Right lobe of liver (tissue), 6 donors: Measurements from ENCODE around the gene DICER1. TPM values are rescaled to one million over a fixed set of nuclear protein-coding genes. Genes with fewer than 3 reads are reported as not detected.

Experiments
- ATAC-seq, 4 donors: fragments of 200-7000 bp; cut with Tn5 transposase; one replicate each; pipeline ENCODE4 v1.9.1; 2020; ENCODE audit warnings: mild to moderate bottlenecking in 4 of 4, moderate library complexity in 4 of 4
- DNase-seq, 3 donors: peaks; one replicate each; pipeline ENCODE4 v3.0.0-alpha.2; 2020
- H3K27ac ChIP-seq, 3 donors: fragments of 200-600 bp; one replicate each; pipeline ENCODE4 v1.8.0; 2022
- H3K27me3 ChIP-seq, 2 donors: fragments of 200-600 bp; one replicate each; pipeline ENCODE4 v1.8.0; 2022
- H3K36me3 ChIP-seq, 4 donors: fragments of 200-600 bp; sonication (generic) in 1 of 4; one replicate each; pipeline versions ENCODE4 v1.5.1 to v1.8.0; 2017 to 2022; ENCODE audit warnings: control low read depth in 1 of 4
- H3K4me1 ChIP-seq, 4 donors: fragments of 200-600 bp; sonication (generic) in 1 of 4; one replicate each; pipeline versions ENCODE4 v1.5.1 to v1.8.0; 2017 to 2022; ENCODE audit warnings: control low read depth in 1 of 4
- H3K4me3 ChIP-seq, 3 donors: fragments of 200-600 bp; one replicate each; pipeline ENCODE4 v1.8.0; 2022
- H3K9me3 ChIP-seq, 4 donors: fragments of 200-600 bp; sonication (generic) in 1 of 4; one replicate each; pipeline versions ENCODE4 v1.5.1 to v1.8.0; 2017 to 2022; ENCODE audit warnings: control low read depth in 1 of 4
- POLR2A ChIP-seq: fragments of 450-650 bp; IDR thresholded peaks from one replicate; pipeline ENCODE4 v1.6.1; 2017; ENCODE audit warnings: antibody characterized with exemption, mild to moderate bottlenecking
- WGBS: methylation state at CpG from one replicate; pipeline ENCODE4 v1.1.6; 2018; ENCODE audit warnings: low coverage, low lambda C conversion rate; ENCODE audit not compliant: insufficient coverage; ENCODE audit errors: missing lambda C conversion rate; 5-methylcytosine and 5-hydroxymethylcytosine counted together
- intact Hi-C, 2 donors: fragments of 100-400 bp; cut with DNase I; formaldehyde crosslinking; loops; one replicate each; pipeline versions ENCODE4 v1.11.2 to v1.14.1; 2022
- total RNA-seq, 6 experiments: library from RNA; depleted of rRNA in 2 of 6; stranded (reverse); fragments of >200 nt in 2 of 6; fragmentation: NEBNext Ultra II Directional in 3 of 6; extraction: Animal tissue kit (Norgen Biotek cat#: 25700) in 3 of 6; gene quantifications; one replicate each; pipeline versions ENCODE4 v1.1.0 to v1.2.4, GENCODE V29; 2016 to 2023
- TF ChIP-seq, protein P1 (sequence below), 4 donors: fragments of 200-600 bp in 3 of 4; fragments of 450-650 bp in 1 of 4; IDR thresholded peaks; one replicate each; pipeline versions ENCODE4 v1.5.1 to v1.8.0; 2016 to 2022; ENCODE audit warnings: antibody characterized with exemption in 4 of 4, mild to moderate bottlenecking in 2 of 4
- donor health status: DM: no; HTN: yes; CAD: no.
- donor health status: DM: no; HTN: no; CAD: no.
- donor health status: DM: no; HTN: no; CAD: no.
- donor health status: DM: no; HTN: yes; CAD: no.
- donor health status: DM: no; HTN: yes; CAD: no.

Gene DICER1
- total RNA-seq, 6 experiments from 2014 or later = 27.6 to 47.9 (median 30.3) TPM

DNA sequence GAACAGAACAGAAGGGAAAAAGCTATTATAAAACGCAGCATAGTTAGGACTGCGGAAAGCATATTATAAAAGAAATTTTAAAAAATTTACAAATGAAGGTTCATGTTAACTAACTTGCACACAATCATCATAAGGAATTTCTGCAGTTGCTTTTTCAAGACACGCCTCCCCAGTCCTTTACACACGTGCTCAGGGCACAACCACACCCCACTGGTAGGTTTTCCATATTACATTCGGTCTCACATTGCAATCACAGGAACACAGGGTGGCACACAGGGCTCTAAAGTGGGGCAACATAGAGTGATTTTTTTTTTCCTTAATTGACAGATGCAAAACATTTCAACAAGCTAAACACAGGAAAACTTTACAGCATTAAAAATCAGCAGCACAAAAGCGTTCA, 69.7 kb downstream of the DICER1 start:
- Histone ChIP-seq H3K9me3 (no peaks in the 10 kb centered on the region), H3K36me3 (peaks cover 3 to 44% (median 14%) of the 10 kb centered on the region in 4 donors), H3K4me3 (no peak overlapping the region), H3K27me3 (no peaks in the 10 kb centered on the region), H3K4me1 (no peaks in the 10 kb centered on the region), H3K27ac (no peak overlapping the region)
- DNase-seq (no peak), ATAC-seq (no peak)
- WGBS = 89% methylated on average over 6 of the region's 6 CpGs
- intact Hi-C loops = no loop called here
- no peak for TF ChIP-seq POLR2A
- TF ChIP-seq, protein P1, sequence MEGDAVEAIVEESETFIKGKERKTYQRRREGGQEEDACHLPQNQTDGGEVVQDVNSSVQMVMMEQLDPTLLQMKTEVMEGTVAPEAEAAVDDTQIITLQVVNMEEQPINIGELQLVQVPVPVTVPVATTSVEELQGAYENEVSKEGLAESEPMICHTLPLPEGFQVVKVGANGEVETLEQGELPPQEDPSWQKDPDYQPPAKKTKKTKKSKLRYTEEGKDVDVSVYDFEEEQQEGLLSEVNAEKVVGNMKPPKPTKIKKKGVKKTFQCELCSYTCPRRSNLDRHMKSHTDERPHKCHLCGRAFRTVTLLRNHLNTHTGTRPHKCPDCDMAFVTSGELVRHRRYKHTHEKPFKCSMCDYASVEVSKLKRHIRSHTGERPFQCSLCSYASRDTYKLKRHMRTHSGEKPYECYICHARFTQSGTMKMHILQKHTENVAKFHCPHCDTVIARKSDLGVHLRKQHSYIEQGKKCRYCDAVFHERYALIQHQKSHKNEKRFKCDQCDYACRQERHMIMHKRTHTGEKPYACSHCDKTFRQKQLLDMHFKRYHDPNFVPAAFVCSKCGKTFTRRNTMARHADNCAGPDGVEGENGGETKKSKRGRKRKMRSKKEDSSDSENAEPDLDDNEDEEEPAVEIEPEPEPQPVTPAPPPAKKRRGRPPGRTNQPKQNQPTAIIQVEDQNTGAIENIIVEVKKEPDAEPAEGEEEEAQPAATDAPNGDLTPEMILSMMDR (IDR thresholded peaks at IDR 0.05) = no peak

DNA sequence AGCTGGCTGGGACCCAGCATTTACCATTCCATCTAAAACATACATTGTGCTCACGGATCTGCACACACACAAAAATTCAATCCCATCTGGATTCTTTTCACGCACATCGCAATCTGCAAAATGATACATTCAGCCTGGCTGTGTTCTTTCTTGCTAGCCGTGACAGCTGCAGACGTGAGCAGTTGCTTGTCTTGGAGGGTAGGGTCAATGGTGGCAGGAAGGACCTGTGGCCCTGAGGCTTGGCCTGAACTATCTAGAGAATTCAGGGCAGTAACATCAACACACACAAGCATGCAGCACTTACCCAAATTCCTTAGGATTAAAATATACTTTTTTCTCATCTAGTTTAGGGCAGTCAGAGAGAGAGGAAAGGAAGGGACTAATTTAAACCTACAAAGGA, 72.0 kb downstream of the DICER1 start:
- H3K9me3 ChIP-seq = no peaks in the 10 kb centered on the region
- H3K4me1 ChIP-seq = no peaks in the 10 kb centered on the region
- intact Hi-C loops = no loop called here
- WGBS = 76% methylated on average over 5 of the region's 5 CpGs
- H3K27me3 ChIP-seq = no peaks in the 10 kb centered on the region
- ATAC-seq (no peak), DNase-seq (no peak)
- H3K36me3 ChIP-seq = peaks cover 3 to 27% (median 9%) of the 10 kb centered on the region in 4 donors
- TF ChIP-seq, protein P1 (IDR thresholded peaks at IDR 0.05) = no peak
- no peak for TF ChIP-seq POLR2A
- H3K4me3 ChIP-seq = no peak overlapping the region
- no peak overlapping the region for H3K27ac ChIP-seq

DNA sequence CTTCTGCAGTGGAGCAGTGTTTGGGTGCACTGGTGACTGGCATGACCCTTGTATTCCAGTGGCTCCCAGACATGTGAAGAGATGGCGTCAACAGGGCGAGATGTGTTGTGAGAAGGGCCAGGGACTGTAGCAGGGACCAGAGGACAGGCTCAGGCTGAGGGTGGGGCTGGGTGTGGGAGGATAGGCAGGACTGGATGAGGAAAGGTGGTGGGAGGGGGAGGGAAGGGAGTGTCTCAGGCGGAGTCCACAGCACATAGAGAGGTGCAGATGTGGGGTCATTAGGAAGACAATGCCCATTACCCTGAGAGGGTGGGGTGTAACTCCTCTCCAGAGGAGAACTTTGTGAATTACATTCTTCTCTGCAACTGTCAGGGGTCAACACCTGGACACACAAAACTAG, 78.5 kb downstream of the DICER1 start:
- no peaks in the 10 kb centered on the region for H3K27me3 ChIP-seq
- intact Hi-C loops = no loop called here
- 100% methylated on average over 2 of the region's 3 CpGs for WGBS
- H3K4me3 ChIP-seq = no peak overlapping the region
- no peaks in the 10 kb centered on the region for H3K36me3 ChIP-seq
- no peak for DNase-seq
- peak in 1 of 4 donors; percentile 10 for ATAC-seq
- H3K27ac ChIP-seq = no peak overlapping the region
- H3K9me3 ChIP-seq = no peaks in the 10 kb centered on the region
- no peaks in the 10 kb centered on the region for H3K4me1 ChIP-seq
- TF ChIP-seq POLR2A = no peak
- TF ChIP-seq, protein P1 (IDR thresholded peaks at IDR 0.05) = no peak

DNA sequence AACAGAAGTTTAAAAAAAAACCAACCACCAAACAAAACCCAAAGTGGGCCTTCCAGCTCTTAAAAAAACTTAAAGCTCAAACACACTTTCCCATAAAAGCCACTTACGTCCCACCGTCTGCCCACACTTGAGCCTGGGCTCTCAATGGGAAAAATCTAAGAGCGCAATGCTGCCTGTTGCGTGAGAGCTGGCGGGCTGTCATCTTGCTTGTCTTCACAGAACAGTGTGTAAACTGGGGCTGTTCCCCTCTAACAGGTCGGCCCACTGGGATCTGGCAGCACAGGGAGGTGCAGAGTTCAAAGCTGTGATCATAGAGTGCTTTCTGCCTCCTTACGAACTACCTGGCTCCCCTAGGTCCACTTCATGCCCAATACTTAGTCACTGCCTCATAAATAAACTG, 80.0 kb downstream of the DICER1 start:
- Histone ChIP-seq H3K4me1 (no peaks in the 10 kb centered on the region), H3K27me3 (no peaks in the 10 kb centered on the region), H3K4me3 (no peak overlapping the region), H3K36me3 (no peaks in the 10 kb centered on the region), H3K27ac (no peak overlapping the region), H3K9me3 (no peaks in the 10 kb centered on the region)
- ATAC-seq (no peak), DNase-seq (no peak)
- intact Hi-C loops = no loop called here
- 92% methylated on average over 6 of the region's 7 CpGs for WGBS
- no peak for TF ChIP-seq POLR2A
- TF ChIP-seq, protein P1 (IDR thresholded peaks at IDR 0.05) = no peak

DNA sequence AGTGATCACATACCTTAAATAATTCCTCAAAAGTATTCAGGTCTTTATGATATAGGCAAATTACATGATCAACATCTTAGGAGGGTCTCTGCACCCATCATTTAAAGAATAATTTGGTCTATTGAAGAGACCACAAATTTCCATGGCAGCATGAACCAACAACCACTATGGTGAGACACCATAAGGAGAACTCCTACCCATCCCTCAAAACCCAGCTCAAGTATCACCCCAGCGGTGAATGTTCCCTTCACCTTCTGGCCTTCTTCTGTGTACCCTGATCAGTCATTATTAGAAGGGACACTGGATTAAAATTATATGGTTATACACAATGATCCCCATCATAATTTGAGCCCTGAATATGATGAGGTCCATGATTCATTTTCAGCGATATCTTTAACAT, 81.5 kb downstream of the DICER1 start:
- ATAC-seq (no peak), DNase-seq (no peak)
- Histone ChIP-seq H3K27me3 (no peaks in the 10 kb centered on the region), H3K4me1 (no peaks in the 10 kb centered on the region), H3K36me3 (no peaks in the 10 kb centered on the region), H3K4me3 (no peak overlapping the region), H3K9me3 (no peaks in the 10 kb centered on the region), H3K27ac (no peak overlapping the region)
- WGBS = 93% methylated on average over 2 of the region's 2 CpGs
- TF ChIP-seq POLR2A = no peak
- TF ChIP-seq, protein P1 (IDR thresholded peaks at IDR 0.05) = no peak
- intact Hi-C loops = no loop called here
